PC-3 (cell line): ENCODE data around the gene KCNQ5. TPM values are rescaled to one million over a fixed set of nuclear protein-coding genes. Genes with fewer than 3 reads are reported as not detected.

Source experiments
- ATAC-seq: fragments of 200-7000 bp; cut with Tn5 transposase; 2 replicates; pipeline ENCODE4 v1.9.1; 2020; ENCODE audit warnings: mild to moderate bottlenecking, moderate library complexity
- BruUV-seq: library from RNA; stranded (reverse); fragments of 400-500 nt; replicated peaks from 2 replicates; lab custom pipeline; 2021; lab: Mats Ljungman, UMichigan
- CTCF ChIA-PET: fragments of 300-600 bp; sonication (Branson Sonifier 250); formaldehyde crosslinking; loops from one replicate; lab custom pipeline; 2022; ENCODE audit warnings: antibody characterized with exemption; lab: Charles Lee
- POLR2A ChIA-PET: fragments of 300-600 bp; sonication (Branson Sonifier 250); formaldehyde crosslinking; loops from one replicate; lab custom pipeline; 2022; ENCODE audit warnings: antibody characterized with exemption; ENCODE audit not compliant: unreplicated experiment; lab: Charles Lee
- DNase-seq: peaks from one replicate; pipeline ENCODE4 v3.0.0-alpha.2; 2015
- H2AFZ ChIP-seq: fragments of 300-600 bp; sonication (generic); 2 replicates; pipeline ENCODE4 v1.6.0; 2016; ENCODE audit warnings: antibody characterized with exemption, low read length
- H3F3A ChIP-seq: fragments of 300-600 bp; sonication (generic); one replicate; pipeline ENCODE4 v1.6.0; 2017; ENCODE audit warnings: antibody characterized with exemption, low read length, control low read depth, mild to moderate bottlenecking; ENCODE audit not compliant: unreplicated experiment
- H3K27ac ChIP-seq: fragments of 300-600 bp; sonication (generic); 2 replicates; pipeline ENCODE4 v1.5.1; 2016; ENCODE audit warnings: mild to moderate bottlenecking, low read length
- H3K27me3 ChIP-seq: fragments of 300-600 bp; sonication (generic); 2 replicates; pipeline ENCODE4 v1.6.1; 2016; ENCODE audit warnings: low read length, mixed read lengths
- H3K36me3 ChIP-seq: fragments of 300-600 bp; sonication (generic); 2 replicates; pipeline ENCODE4 v1.6.1; 2016; ENCODE audit warnings: low read depth, mixed run types, low read length, mixed read lengths
- H3K4me1 ChIP-seq: fragments of 300-600 bp; sonication (generic); 2 replicates; pipeline ENCODE4 v1.5.1; 2016; ENCODE audit warnings: low read length; ENCODE audit not compliant: insufficient read depth
- H3K4me2 ChIP-seq: fragments of 300-600 bp; sonication (generic); 2 replicates; pipeline ENCODE4 v1.6.0; 2016; ENCODE audit warnings: low read length
- H3K4me3 ChIP-seq: fragments of 300-600 bp; sonication (generic); 2 replicates; pipeline ENCODE4 v1.5.1; 2016; ENCODE audit warnings: mild to moderate bottlenecking, low read length, mixed read lengths
- H3K79me2 ChIP-seq: fragments of 300-600 bp; sonication (generic); 2 replicates; pipeline ENCODE4 v1.6.1; 2017; ENCODE audit warnings: low read length, mixed read lengths
- H3K9ac ChIP-seq: fragments of 300-600 bp; sonication (generic); 2 replicates; pipeline ENCODE4 v1.6.0; 2016; ENCODE audit warnings: mild to moderate bottlenecking, low read length
- H3K9me2 ChIP-seq: fragments of 300-600 bp; sonication (generic); replicated peaks from 2 replicates; pipeline ENCODE4 v1.6.1; 2016; ENCODE audit warnings: mixed run types, low read length, mixed read lengths
- H3K9me3 ChIP-seq: fragments of 300-600 bp; sonication (generic); 2 replicates; pipeline ENCODE4 v1.6.1; 2016; ENCODE audit warnings: low read length, mixed read lengths
- H4K20me1 ChIP-seq: fragments of 300-600 bp; sonication (generic); 2 replicates; pipeline ENCODE4 v1.6.1; 2016; ENCODE audit warnings: low read length, mixed read lengths
- CTCF ChIP-seq: fragments of 300-600 bp; sonication (generic); conservative IDR thresholded peaks from 2 replicates; pipeline ENCODE4 v1.5.1; 2017; ENCODE audit warnings: antibody characterized with exemption, low read depth, mild to moderate bottlenecking, low read length
- EZH2 ChIP-seq: fragments of 300-600 bp; sonication (generic); IDR thresholded peaks from one replicate; pipeline ENCODE4 v1.6.1; 2017; ENCODE audit warnings: antibody characterized with exemption, mild to moderate bottlenecking, low read length; ENCODE audit not compliant: unreplicated experiment
- EZH2phosphoT487 ChIP-seq: fragments of 300-600 bp; sonication (generic); IDR thresholded peaks from 2 replicates; pipeline ENCODE4 v1.6.1; 2018; ENCODE audit warnings: mild to moderate bottlenecking, antibody characterized with exemption, low read length, borderline replicate concordance
- intact Hi-C: fragments of 100-400 bp; cut with micrococcal nuclease; formaldehyde crosslinking; loops from 2 replicates; pipeline ENCODE4 v1.9.0; 2023
- total RNA-seq: library from RNA; depleted of rRNA; stranded (reverse); fragments of >200 nt; gene quantifications from 2 replicates; pipeline ENCODE4 v1.2.3, GENCODE V29; 2014

The KCNQ5 gene
- total RNA-seq, 1 experiment from 2014 or later, result not detected

GRCh38 chr6:72742001-72742673 is 120.3 kb downstream of the KCNQ5 start:
- Histone ChIP-seq H4K20me1 (no peaks in the 10 kb centered on the region), H3K9ac (no peak overlapping the region), H3K9me3 (no peaks in the 10 kb centered on the region), H3K4me2 (no peak overlapping the region), H2AFZ (no peak overlapping the region), H3K4me1 (0 out of 2 replicates have a peak, but pooled peaks cover 7% of the 10 kb centered on the region), H3K36me3 (no peaks in the 10 kb centered on the region), H3K9me2 (no peaks in the 10 kb centered on the region), H3F3A (no peaks in the 10 kb centered on the region), H3K27me3 (no peaks in the 10 kb centered on the region), H3K27ac (no peak overlapping the region), H3K4me3 (no peak overlapping the region), H3K79me2 (no peaks in the 10 kb centered on the region)
- CTCF ChIA-PET, result no interaction called here
- no TSS peak for BruUV-seq
- DNase-seq, result no peak
- POLR2A ChIA-PET, result no interaction called here
- intact Hi-C loops, result no loop called here
- TF ChIP-seq EZH2phosphoT487, result no peak
- no peak for TF ChIP-seq EZH2
- no peak for TF ChIP-seq CTCF
- ATAC-seq, result no peak

- ChIA-PET POLR2A (no interaction called here), CTCF (no interaction called here)
- H3F3A ChIP-seq, result no peaks in the 10 kb centered on the region
- DNase-seq (peak; percentile 57), ATAC-seq (peak; percentile 67)
- intact Hi-C loops, result no loop called here
- H3K27me3 ChIP-seq, result no peaks in the 10 kb centered on the region
- no TSS peak for BruUV-seq
- 0 out of 2 replicates have a peak overlapping the region, but pooled peaks have one; percentile 7 for H2AFZ ChIP-seq
- peak overlapping the region; percentile 40 for H3K4me2 ChIP-seq
- H3K9me2 ChIP-seq, result no peaks in the 10 kb centered on the region
- no peak overlapping the region for H3K9ac ChIP-seq
- no peaks in the 10 kb centered on the region for H3K79me2 ChIP-seq
- no peaks in the 10 kb centered on the region for H3K9me3 ChIP-seq
- no peak overlapping the region for H3K4me3 ChIP-seq
- H3K36me3 ChIP-seq, result no peaks in the 10 kb centered on the region
- H3K4me1 ChIP-seq, result peaks cover 7% of the 10 kb centered on the region; the same call in 1 of the 2 replicates
- no peak overlapping the region for H3K27ac ChIP-seq
- TF ChIP-seq CTCF (no peak), EZH2phosphoT487 (no peak), EZH2 (no peak)
- no peaks in the 10 kb centered on the region for H4K20me1 ChIP-seq
These were observed 124.4 kb downstream of the KCNQ5 start for GRCh38 chr6:72746276-72746675.

- Histone ChIP-seq H2AFZ (no peak overlapping the region), H4K20me1 (no peaks in the 10 kb centered on the region), H3K4me2 (peak overlapping the region; percentile 39), H3K4me3 (no peak overlapping the region), H3K9me2 (no peaks in the 10 kb centered on the region), H3K79me2 (no peaks in the 10 kb centered on the region), H3K9ac (no peak overlapping the region), H3K9me3 (no peaks in the 10 kb centered on the region), H3K27me3 (no peaks in the 10 kb centered on the region), H3K27ac (peak overlapping the region; percentile 45), H3F3A (no peaks in the 10 kb centered on the region), H3K4me1 (peaks cover 7% of the 10 kb centered on the region; the same call in 1 of the 2 replicates), H3K36me3 (no peaks in the 10 kb centered on the region)
- DNase-seq, result peak; percentile 82
- intact Hi-C loops, result no loop called here
- no TSS peak for BruUV-seq
- POLR2A ChIA-PET, result no interaction called here
- TF ChIP-seq EZH2phosphoT487, result no peak
- TF ChIP-seq CTCF, result no peak
- TF ChIP-seq EZH2, result no peak
- ATAC-seq, result peak; percentile 92
- CTCF ChIA-PET, result no interaction called here
These were observed 126.9 kb downstream of the KCNQ5 start for GRCh38 chr6:72748759-72749158.
